GM19238 (cell line): ENCODE data around the gene KAT6B.

Source experiments
- DNase-seq: peaks from one replicate; pipeline ENCODE4 v3.0.0; 2011; ENCODE audit warnings: low spot score; ENCODE audit not compliant: insufficient read length

KAT6B gene

GRCh38 chr10:74949843-74950765 lies 123.7 kb downstream of the KAT6B start:
- DNase-seq: no peak

DNA sequence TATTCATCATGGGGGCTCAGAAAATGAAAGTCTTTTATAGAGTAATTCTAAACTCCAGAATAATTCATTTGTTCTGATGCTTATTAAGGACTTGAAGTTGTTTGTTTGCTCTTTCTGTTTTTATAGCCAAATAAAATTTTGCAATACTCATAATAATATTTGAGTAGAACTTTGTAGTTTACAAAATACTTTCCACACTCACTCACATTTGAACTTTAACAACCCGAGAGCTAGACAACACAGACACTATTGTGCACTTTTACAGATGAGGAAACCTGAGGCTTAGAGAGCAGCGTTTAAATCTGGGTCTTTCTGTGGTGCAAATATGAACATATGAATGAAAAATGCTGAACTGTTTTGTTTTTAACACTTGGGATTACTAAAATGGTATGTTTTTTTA lies 126.8 kb downstream of the KAT6B start:
- DNase-seq: no peak

DNA sequence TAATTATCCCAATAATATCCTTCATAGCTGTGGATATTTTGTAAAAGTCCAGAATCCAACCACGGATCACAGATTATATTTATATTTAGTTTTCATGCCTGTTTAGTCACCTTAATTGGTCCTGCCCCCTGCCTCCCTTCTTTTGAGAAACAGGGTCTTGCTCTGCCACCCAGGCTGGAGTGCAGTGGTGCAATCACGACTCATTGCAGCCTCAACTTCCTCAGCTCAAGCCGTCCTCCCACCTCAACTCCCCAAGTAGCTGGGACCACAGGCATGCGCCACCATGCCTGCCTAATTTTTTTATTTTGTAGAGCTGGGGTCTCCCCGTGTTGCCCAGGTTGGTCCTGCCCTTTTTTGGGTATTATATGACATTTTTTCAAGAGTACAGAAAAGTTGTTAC lies 129.4 kb downstream of the KAT6B start:
- DNase-seq: no peak

GRCh38 chr10:74956555-74957111 lies 130.2 kb downstream of the KAT6B start:
- DNase-seq: no peak

DNA sequence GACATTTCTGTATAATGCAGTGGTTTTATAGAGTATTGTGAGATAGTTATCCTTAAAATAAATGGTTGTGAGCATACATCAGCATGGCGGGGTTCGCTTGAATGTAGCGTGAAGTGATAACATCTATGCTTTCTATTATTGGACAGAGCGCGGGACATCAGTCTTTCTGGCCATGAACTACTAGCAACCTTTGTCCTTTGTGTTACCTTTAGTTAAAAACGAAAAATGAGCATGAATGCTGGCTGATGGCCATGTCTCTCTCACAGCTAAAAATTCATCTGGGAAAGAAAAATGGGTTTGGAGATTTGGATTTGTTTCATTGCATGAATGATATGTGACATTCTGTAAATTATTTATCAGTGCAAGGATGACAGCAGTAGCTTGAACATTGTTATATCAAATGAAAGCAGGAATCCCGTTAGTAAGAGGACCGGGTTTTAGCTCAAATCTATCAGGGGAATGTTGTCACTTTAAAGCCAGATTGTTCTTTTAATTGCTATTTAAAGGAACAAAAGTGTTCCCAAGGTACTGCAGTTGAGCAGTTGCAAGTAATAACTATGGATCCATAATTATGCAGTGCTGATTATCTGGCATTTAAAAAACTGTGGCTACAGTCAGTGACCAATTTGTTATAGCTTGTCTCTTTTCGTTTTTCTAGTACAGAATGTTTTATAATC lies 131.0 kb downstream of the KAT6B start:
- DNase-seq: no peak

- DNase-seq: no peak
These were observed 131.9 kb downstream of the KAT6B start for GRCh38 chr10:74958316-74958715.

DNA sequence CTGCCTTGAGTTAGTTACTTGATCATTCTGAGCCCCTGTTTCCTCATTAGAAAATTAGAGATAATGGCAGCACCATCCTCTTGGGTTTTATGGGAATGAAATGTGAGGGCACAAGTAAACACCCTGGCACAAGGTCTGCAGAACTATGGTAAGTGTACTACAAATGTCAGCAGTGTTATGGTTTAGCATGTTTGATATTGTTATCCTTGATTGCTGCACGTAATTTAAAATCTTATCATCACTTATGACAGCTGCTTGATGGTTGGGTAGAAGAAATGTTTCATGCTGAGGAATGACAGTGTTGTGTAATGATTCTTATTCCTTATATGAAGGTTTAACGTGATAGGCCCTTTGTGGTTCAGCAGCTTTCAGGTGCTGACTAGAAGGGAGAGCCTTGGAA lies 134.3 kb downstream of the KAT6B start:
- no peak for DNase-seq

GRCh38 chr10:74962517-74962916 lies 136.1 kb downstream of the KAT6B start:
- DNase-seq: no peak

- DNase-seq: no peak
These were observed 137.1 kb downstream of the KAT6B start for GRCh38 chr10:74963549-74963948.

DNA sequence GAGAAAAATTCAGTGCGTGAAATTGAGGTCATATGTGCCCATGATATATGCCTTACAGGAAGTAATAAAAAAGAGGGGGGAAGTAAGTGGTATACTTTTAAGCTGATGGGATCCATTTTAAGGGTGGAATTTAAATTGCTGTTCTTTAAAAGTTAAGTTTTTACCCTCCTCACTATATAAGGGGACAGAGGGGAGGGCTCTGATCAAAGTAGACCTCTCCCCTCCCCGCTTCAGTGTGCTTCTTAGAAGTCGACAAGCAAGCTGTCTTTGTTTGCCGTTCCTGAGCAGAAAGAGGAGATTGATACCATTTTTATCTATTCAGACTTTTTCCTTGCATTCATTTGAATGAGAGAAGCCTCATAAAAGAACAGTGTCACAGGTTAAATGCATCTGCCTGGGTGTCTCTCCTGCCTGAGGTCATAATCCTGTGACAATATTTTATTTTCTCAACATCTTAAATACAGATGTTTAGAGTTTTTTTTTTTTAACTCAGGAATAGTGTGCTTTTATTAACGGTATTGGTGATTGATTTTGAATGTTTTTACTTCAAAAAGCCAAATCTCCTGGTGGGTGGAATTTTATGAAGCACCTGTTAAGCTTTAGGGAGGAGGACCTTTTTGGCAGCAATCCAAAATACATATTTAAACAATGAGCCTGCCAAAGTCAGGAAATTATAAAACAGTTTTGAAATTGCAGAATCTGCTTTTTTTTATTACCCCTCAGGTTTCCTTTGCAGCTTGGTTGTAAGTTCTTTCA lies 141.7 kb downstream of the KAT6B start:
- DNase-seq: no peak

- DNase-seq: no peak
These were observed 142.3 kb downstream of the KAT6B start for GRCh38 chr10:74968667-74969061.

DNA sequence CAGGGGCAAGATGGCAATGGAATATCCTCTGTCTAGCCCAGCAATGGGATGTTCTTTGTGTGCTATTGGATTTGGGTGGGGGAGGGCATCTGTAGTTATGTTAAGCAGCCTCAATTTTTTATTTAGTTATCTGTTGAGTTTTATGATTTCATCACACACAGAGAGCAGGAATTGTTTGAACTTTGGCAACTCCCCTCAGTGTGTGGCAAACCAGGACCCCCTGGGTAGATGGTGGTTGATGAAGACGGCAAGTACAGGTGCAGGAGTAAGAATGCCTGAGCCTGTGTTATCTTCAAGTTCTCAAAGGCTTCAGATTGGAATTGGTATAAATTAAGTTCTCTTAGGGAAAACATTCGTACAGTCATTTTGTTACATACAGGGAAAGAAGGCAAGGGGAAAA lies 142.7 kb downstream of the KAT6B start:
- DNase-seq: no peak

DNA sequence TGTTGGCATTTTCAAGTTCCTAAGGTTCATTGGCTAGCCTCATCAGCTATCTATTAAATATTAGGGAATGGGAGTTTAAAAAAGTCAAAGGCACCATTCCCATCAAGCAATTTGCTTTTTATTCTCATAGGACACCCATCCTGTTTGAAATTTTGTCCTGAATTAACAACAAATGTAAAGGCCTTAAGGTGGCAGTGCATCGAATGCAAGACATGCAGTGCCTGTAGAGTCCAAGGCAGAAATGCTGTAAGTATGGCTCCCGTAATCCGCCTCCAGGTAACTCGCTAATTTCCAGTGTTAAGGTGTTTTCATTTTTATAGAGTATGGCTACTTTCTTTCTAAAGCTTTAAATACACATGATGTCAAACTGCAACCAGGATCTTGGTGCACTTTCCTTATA lies 143.1 kb downstream of the KAT6B start:
- DNase-seq: no peak

- DNase-seq: no peak
These were observed 147.5 kb downstream of the KAT6B start for GRCh38 chr10:74973741-74974392.

- DNase-seq: no peak
These were observed 149.4 kb downstream of the KAT6B start for GRCh38 chr10:74975758-74976157.

- DNase-seq: no peak
These were observed 150.2 kb downstream of the KAT6B start for GRCh38 chr10:74976565-74976964.

- no peak for DNase-seq
These were observed 150.7 kb downstream of the KAT6B start for GRCh38 chr10:74977072-74977471.

DNA sequence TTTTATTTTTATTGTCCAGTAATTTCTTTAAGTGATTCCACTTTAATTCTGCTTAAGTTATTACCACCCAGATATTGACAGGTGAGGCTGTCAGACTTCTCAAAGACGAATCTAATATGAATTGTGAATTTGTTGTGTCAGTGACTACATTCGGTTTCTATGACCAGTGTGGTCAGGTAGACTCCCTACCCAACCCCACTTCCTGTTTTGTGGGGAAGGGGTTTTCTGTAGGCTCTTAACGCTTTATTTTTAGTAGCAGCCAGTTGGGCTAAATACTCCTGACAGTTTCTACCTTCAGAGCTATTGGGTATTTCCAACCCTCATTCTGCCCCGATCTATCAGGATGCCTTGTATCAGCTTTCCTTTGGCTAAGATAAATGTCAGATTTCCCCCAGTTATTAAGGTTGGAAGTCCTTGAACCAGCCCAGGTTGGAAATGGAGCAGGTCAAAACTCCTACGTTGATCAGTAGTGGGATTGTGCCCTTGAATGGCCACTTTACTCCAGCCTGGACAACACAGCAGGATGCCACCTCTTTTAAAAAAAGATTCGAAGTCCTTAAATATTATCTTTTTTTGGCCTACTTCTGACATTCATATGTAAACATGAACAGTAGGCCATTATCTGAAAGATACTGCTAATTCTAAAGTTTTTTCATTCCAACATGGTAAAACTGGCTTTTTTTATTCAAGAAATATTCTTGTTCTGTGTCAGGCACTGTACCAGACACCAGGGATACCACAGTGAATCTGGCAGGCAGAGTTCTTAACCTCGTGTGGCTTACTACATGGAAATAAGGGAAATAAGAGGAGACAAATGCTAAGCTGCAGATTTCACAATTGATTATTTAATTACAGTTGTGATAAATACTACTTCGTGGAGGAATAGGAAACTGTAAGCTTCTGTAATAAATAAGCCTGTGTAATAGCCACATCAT lies 151.8 kb downstream of the KAT6B start:
- DNase-seq: peak; percentile 27

- no peak for DNase-seq
These were observed 155.6 kb downstream of the KAT6B start for GRCh38 chr10:74981831-74982633.
